Measurements from ENCODE around the gene TRPM8. TPM values are rescaled to one million over a fixed set of nuclear protein-coding genes. Genes with fewer than 3 reads are reported as not detected.

The TRPM8 gene
- total and polyA plus RNA-seq, 2 of the 8 experiments (the other 6 are each of a cell fraction or from before 2014, with no cell fraction given): 0.18 to 0.54 TPM

GRCh38 chr2:233967164-233967563, 50.0 kb downstream of the TRPM8 start (continued):
- TF ChIP-seq YY1 (IDR thresholded peaks at IDR 0.05; ENCODE audit: low read depth, low read length) (no peak), RNF2 (IDR thresholded peaks at IDR 0.05; ENCODE audit: borderline replicate concordance, low read depth, low read length, missing control alignments, poor library complexity, severe bottlenecking) (no peak), TCF12 (IDR thresholded peaks at IDR 0.05; ENCODE audit: low read depth, low read length) (no peak), RBBP5 (IDR thresholded peaks at IDR 0.05; ENCODE audit: borderline replicate concordance, low read depth, low read length) (no peak), TEAD4 (IDR thresholded peaks at IDR 0.05; ENCODE audit: low read depth, low read length) (no peak)
